Measurements from ENCODE around the gene SLC1A2. TPM values are rescaled to one million over a fixed set of nuclear protein-coding genes. Genes with fewer than 3 reads are reported as not detected.
A peak's percentile ranks its signal among the peaks of the same experiment; 100 is the strongest.

Gene SLC1A2
- total RNA-seq, 3 donors from 2014 or later: 0.32 to 23.7 (median 10.5) TPM

GRCh38 chr11:35223991-35224390 is 195.4 kb downstream of the SLC1A2 start:
- TF ChIP-seq CTCF (IDR thresholded peaks at IDR 0.05) (no peak), POLR2A (IDR thresholded peaks at IDR 0.05) (no peak), POLR2AphosphoS5 (IDR thresholded peaks at IDR 0.05) (no peak)
- DNase-seq (ENCODE audit: low spot score in 2 of 2): no peak
- H3K36me3 ChIP-seq: no peaks in the 10 kb centered on the region
- intact Hi-C loops (cut with DNase I; ENCODE audit: low total_unique reads): no loop called here
- no peaks in the 10 kb centered on the region for H3K4me1 ChIP-seq
- no peak overlapping the region for H3K4me3 ChIP-seq
- H3K27me3 ChIP-seq: no peaks in the 10 kb centered on the region
- peak overlapping the region in 1 of 2 donors; percentile 19 for H3K27ac ChIP-seq
- no peaks in the 10 kb centered on the region for H3K9me3 ChIP-seq

DNA sequence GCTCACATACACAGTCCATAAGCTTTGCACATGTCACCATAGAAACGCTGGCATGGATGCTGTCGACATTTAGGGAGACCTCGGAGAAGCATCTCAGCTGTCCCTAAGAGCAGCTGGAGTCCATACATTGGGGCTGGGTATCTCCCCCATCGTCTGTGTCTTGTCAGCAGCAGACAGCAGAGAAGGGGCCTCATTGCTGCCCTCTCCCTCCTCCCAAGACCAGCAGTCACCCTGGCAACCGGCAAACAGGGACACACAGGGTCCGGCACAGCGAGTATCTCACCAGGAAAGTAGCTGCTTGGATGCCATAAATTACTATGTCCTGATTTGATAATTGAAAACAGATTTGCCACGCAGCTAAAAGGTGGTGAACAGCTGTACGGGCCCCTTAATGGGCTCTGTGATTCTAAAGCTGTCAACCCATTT is 196.0 kb downstream of the SLC1A2 start:
- Histone ChIP-seq H3K36me3 (no peaks in the 10 kb centered on the region), H3K9me3 (no peaks in the 10 kb centered on the region), H3K4me1 (no peaks in the 10 kb centered on the region), H3K27ac (peak overlapping the region in 1 of 2 donors; percentile 19), H3K4me3 (no peak overlapping the region), H3K27me3 (no peaks in the 10 kb centered on the region)
- no peak for DNase-seq (ENCODE audit: low spot score in 2 of 2)
- intact Hi-C loops (cut with DNase I; ENCODE audit: low total_unique reads): no loop called here
- TF ChIP-seq POLR2AphosphoS5 (IDR thresholded peaks at IDR 0.05) (no peak), CTCF (IDR thresholded peaks at IDR 0.05) (no peak), POLR2A (IDR thresholded peaks at IDR 0.05) (no peak)

GRCh38 chr11:35218956-35219355 is 200.4 kb downstream of the SLC1A2 start:
- DNase-seq (ENCODE audit: low spot score in 2 of 2): no peak
- TF ChIP-seq POLR2AphosphoS5 (IDR thresholded peaks at IDR 0.05) (no peak), POLR2A (IDR thresholded peaks at IDR 0.05) (no peak)
- intact Hi-C loops (cut with DNase I; ENCODE audit: low total_unique reads): no loop called here
- H3K4me3 ChIP-seq: no peak overlapping the region
- peak overlapping the region; percentile 22 to 45 for H3K27ac ChIP-seq
- H3K4me1 ChIP-seq: peaks cover 0 to 7% of the 10 kb centered on the region in 2 donors
- H3K9me3 ChIP-seq: no peaks in the 10 kb centered on the region
- no peaks in the 10 kb centered on the region for H3K27me3 ChIP-seq
- H3K36me3 ChIP-seq: no peaks in the 10 kb centered on the region

- no peaks in the 10 kb centered on the region for H3K36me3 ChIP-seq
- no peak overlapping the region for H3K4me3 ChIP-seq
- TF ChIP-seq POLR2A (IDR thresholded peaks at IDR 0.05) (no peak), POLR2AphosphoS5 (IDR thresholded peaks at IDR 0.05) (no peak), CTCF (IDR thresholded peaks at IDR 0.05) (no peak)
- H3K9me3 ChIP-seq: no peaks in the 10 kb centered on the region
- no peak for DNase-seq (ENCODE audit: low spot score in 2 of 2)
- H3K27ac ChIP-seq: peak overlapping the region; percentile 26 to 68
- intact Hi-C loops (cut with DNase I; ENCODE audit: low total_unique reads): no loop called here
- H3K27me3 ChIP-seq: no peaks in the 10 kb centered on the region
- peaks cover 0 to 7% of the 10 kb centered on the region in 2 donors for H3K4me1 ChIP-seq
Observed at GRCh38 chr11:35216962-35217678, 202.2 kb downstream of the SLC1A2 start.

- TF ChIP-seq POLR2AphosphoS5 (IDR thresholded peaks at IDR 0.05) (no peak), POLR2A (IDR thresholded peaks at IDR 0.05) (no peak), CTCF (IDR thresholded peaks at IDR 0.05) (no peak)
- H3K4me3 ChIP-seq: no peak overlapping the region
Observed at GRCh38 chr11:35215945-35216344, 203.4 kb downstream of the SLC1A2 start.

More at GRCh38 chr11:35215945-35216344, 203.4 kb downstream of the SLC1A2 start:
- Histone ChIP-seq H3K27ac (no peak overlapping the region), H3K27me3 (no peaks in the 10 kb centered on the region), H3K4me1 (peaks cover 0 to 7% of the 10 kb centered on the region in 2 donors), H3K9me3 (no peaks in the 10 kb centered on the region), H3K36me3 (no peaks in the 10 kb centered on the region)
- intact Hi-C loops (cut with DNase I; ENCODE audit: low total_unique reads): no loop called here
- DNase-seq (ENCODE audit: low spot score in 2 of 2): no peak

All from breast epithelium (tissue), 4 donors.